HepG2 (cell line): Measurements from ENCODE around the gene PSORS1C2. TPM values are rescaled to one million over a fixed set of nuclear protein-coding genes. Genes with fewer than 3 reads are reported as not detected.

Experiments
- ATAC-seq: fragments of 200-7000 bp; cut with Tn5 transposase; 3 replicates; pipeline ENCODE4 v1.9.1; 2020; ENCODE audit warnings: mild to moderate bottlenecking, moderate library complexity
- BruUV-seq: library from RNA; stranded (reverse); fragments of 400-500 nt; replicated peaks from 2 replicates; lab custom pipeline; 2021; lab: Mats Ljungman, UMichigan
- CTCF ChIA-PET: fragments of 300-600 bp; formaldehyde crosslinking; extraction: SDS; loops from one replicate; lab custom pipeline; 2021; ENCODE audit warnings: low total read pairs, inconsistent platforms, low intra/inter-chr PET ratio; lab: Yijun Ruan, JAX
- POLR2A ChIA-PET: fragments of 350-600 bp; sonication (Branson Sonifier 250); formaldehyde crosslinking; loops from one replicate; lab custom pipeline; 2020; ENCODE audit warnings: antibody characterized with exemption, inconsistent platforms; lab: Yijun Ruan, JAX
- DNase-seq: peaks from one replicate; pipeline ENCODE4 v3.0.0-alpha.2; 2015; ENCODE audit warnings: low spot score
- FAIRE-seq: peaks from 3 replicates; lab custom pipeline; 2011; peaks lifted over from hg19 to GRCh38; lab: Jason Lieb, UNC
- H2AFZ ChIP-seq: one replicate; pipeline ENCODE4 v1.6.1; 2011; ENCODE audit warnings: low read length, inconsistent platforms
- H3K27ac ChIP-seq: fragments of 300-600 bp; 3 replicates; pipeline ENCODE4 v1.8.0; 2011; ENCODE audit warnings: mixed run types, mild to moderate bottlenecking, mixed read lengths, low read length, inconsistent platforms; ENCODE audit not compliant: insufficient read depth; ENCODE audit errors: extremely low read length
- H3K27me3 ChIP-seq, 2 experiments: fragments of 200-600 bp in 1 of 2; 2 replicates in 1 of 2; 3 replicates in 1 of 2; pipeline versions ENCODE4 v1.6.0 to v1.8.0; 2011; ENCODE audit warnings: low read length in 2 of 2, mild to moderate bottlenecking in 2 of 2, moderate library complexity in 2 of 2, inconsistent platforms in 1 of 2; ENCODE audit not compliant: insufficient read depth in 2 of 2, control insufficient read depth in 1 of 2
- H3K36me3 ChIP-seq, 2 experiments: fragments of 200-600 bp in 1 of 2; replicated peaks in 1 of 2; 2 replicates in 1 of 2; 3 replicates in 1 of 2; pipeline versions ENCODE4 v1.5.1 to v1.8.0; 2011; ENCODE audit warnings: low read length in 2 of 2, inconsistent platforms in 1 of 2; ENCODE audit not compliant: insufficient read depth in 2 of 2, control insufficient read depth in 1 of 2
- H3K4me1 ChIP-seq: 2 replicates; pipeline ENCODE4 v1.5.1; 2012; ENCODE audit warnings: low read length, inconsistent platforms; ENCODE audit not compliant: insufficient read depth
- H3K4me2 ChIP-seq: 2 replicates; pipeline ENCODE4 v1.6.0; 2011; ENCODE audit warnings: low read depth, low read length, inconsistent platforms
- H3K4me3 ChIP-seq, 3 experiments: fragments of 200-600 bp in 1 of 3; sonication (generic), shearing (Covaris generic) in 1 of 3; replicated peaks in 1 of 3; 2 replicates each; pipeline ENCODE4 v1.5.1; 2011 to 2016; ENCODE audit warnings: low read length in 3 of 3, inconsistent platforms in 2 of 3, low read depth in 2 of 3, mild to moderate bottlenecking in 2 of 3, control low read depth in 1 of 3, mixed read lengths in 1 of 3; ENCODE audit not compliant: insufficient read depth in 1 of 3
- H3K79me2 ChIP-seq: one replicate; pipeline ENCODE4 v1.6.1; 2011; ENCODE audit warnings: low read length, inconsistent platforms; ENCODE audit not compliant: insufficient read depth
- H3K9ac ChIP-seq: 2 replicates; pipeline ENCODE4 v1.6.0; 2011; ENCODE audit warnings: mild to moderate bottlenecking, low read depth, low read length, inconsistent platforms; ENCODE audit not compliant: insufficient read depth
- H3K9me3 ChIP-seq: 2 replicates; pipeline ENCODE4 v1.5.1; 2012; ENCODE audit warnings: mild to moderate bottlenecking, low read length
- H4K20me1 ChIP-seq: 2 replicates; pipeline ENCODE4 v1.6.0; 2011; ENCODE audit warnings: inconsistent platforms, mild to moderate bottlenecking, low read length, moderate library complexity; ENCODE audit not compliant: insufficient read depth
- ZFYVE20 ChIP-seq: sonication (generic); formaldehyde crosslinking; IDR thresholded peaks from 2 replicates; pipeline ENCODE4 v1.8.0; 2023; ENCODE audit warnings: low read depth, mild to moderate bottlenecking, moderate library complexity, missing genetic modification reagents, borderline replicate concordance
- ZHX1 ChIP-seq: sonication (generic); formaldehyde crosslinking; IDR thresholded peaks from 2 replicates; pipeline ENCODE4 v1.8.1; 2022; ENCODE audit warnings: low read depth, mild to moderate bottlenecking, missing genetic modification reagents
- ZNF367 ChIP-seq: sonication (generic); formaldehyde crosslinking; IDR thresholded peaks from 2 replicates; pipeline ENCODE4 v1.4.0; 2020; ENCODE audit warnings: missing genetic modification reagents, borderline replicate concordance
- WGBS: methylation state at CpG from one replicate; pipeline ENCODE4 v1.1.6; 2017; ENCODE audit warnings: low lambda C conversion rate; 5-methylcytosine and 5-hydroxymethylcytosine counted together
- in situ Hi-C: cut with HindIII; loops from 2 replicates; pipeline ENCODE4 v1.10.0; 2017; ENCODE audit warnings: low pct_unique_long_range_greater_than_20kb; ENCODE audit not compliant: extremely low pct_ligation_motif_present
- intact Hi-C: fragments of 100-400 bp; cut with micrococcal nuclease; formaldehyde crosslinking; loops from one replicate; pipeline ENCODE4 v1.10.0; 2022; ENCODE audit not compliant: unreplicated experiment
- polyA plus RNA-seq, 8 experiments: library from polyadenylated mRNA; depleted of rRNA in 3 of 8; stranded (reverse) in 7 of 8; unstranded in 1 of 8; fragments of >200 nt; fragmentation: Illumina TruSeq in 4 of 8; extraction: Trizol in 4 of 8; gene quantifications; 2 replicates each; pipeline versions ENCODE4 v1.2.1 to v1.2.3, GENCODE V29; 2011 to 2016; ENCODE audit warnings: low read depth in 4 of 8, missing spikeins in 1 of 8, mixed read lengths in 1 of 8; ENCODE audit not compliant: insufficient read depth in 1 of 8
- total RNA-seq, 5 experiments: library from RNA; depleted of rRNA; stranded (reverse); fragments of >200 nt; fragmentation: Illumina TruSeq; extraction: Trizol; gene quantifications; 2 replicates each; pipeline ENCODE4 v1.2.3, GENCODE V29; 2016; ENCODE audit warnings: low read depth in 1 of 5

The PSORS1C2 gene
- total and polyA plus RNA-seq, 2 of the 13 experiments (the other 11 are each of a cell fraction or from before 2014, with no cell fraction given), result not detected

GRCh38 chr6:31126396-31127175, 12.3 kb downstream of the PSORS1C2 start:
- intact Hi-C loops, result loop anchor here (2.0 kb wide), 1 partner anchor 16 kb away; no protein-coding TSS in a partner anchor

More at GRCh38 chr6:31126396-31127175, 12.3 kb downstream of the PSORS1C2 start:
- Histone ChIP-seq H3K9me3 (no peaks in the 10 kb centered on the region), H3K27me3 (peaks cover 0 to 45% of the 10 kb centered on the region in 2 experiments; a peak in 3 of 5 replicates), H2AFZ (no peak overlapping the region), H3K36me3 (no peaks in the 10 kb centered on the region), H3K9ac (no peak overlapping the region), H4K20me1 (no peaks in the 10 kb centered on the region), H3K4me3 (no peak overlapping the region), H3K27ac (no peak overlapping the region), H3K79me2 (no peaks in the 10 kb centered on the region), H3K4me2 (no peak overlapping the region), H3K4me1 (peaks cover 7% of the 10 kb centered on the region)
- TF ChIP-seq ZFYVE20 (CRISPR knock-in tag) (no peak), ZHX1 (CRISPR knock-in tag) (no peak), ZNF367 (CRISPR knock-in tag) (no peak)
- no TSS peak for BruUV-seq
- ATAC-seq, result no peak
- in situ Hi-C loops, result no loop called here
- ChIA-PET CTCF (no interaction called here), POLR2A (no interaction called here)
- WGBS, result 36% methylated on average over 16 of the region's 16 CpGs
- no peak for FAIRE-seq
- no peak for DNase-seq
